ENCODE results near the gene ST8SIA6.

ST8SIA6 gene

GRCh38 chr10:17358461-17358860 lies 95.9 kb downstream of the ST8SIA6 start:
- no peak for TF ChIP-seq CTCF (conservative IDR thresholded peaks at IDR 0.05; ENCODE audit: low read length)
- no peak for DNase-seq (ENCODE audit: low read depth)
- H3K4me3 ChIP-seq (ENCODE audit: low read length): no peak overlapping the region

DNA sequence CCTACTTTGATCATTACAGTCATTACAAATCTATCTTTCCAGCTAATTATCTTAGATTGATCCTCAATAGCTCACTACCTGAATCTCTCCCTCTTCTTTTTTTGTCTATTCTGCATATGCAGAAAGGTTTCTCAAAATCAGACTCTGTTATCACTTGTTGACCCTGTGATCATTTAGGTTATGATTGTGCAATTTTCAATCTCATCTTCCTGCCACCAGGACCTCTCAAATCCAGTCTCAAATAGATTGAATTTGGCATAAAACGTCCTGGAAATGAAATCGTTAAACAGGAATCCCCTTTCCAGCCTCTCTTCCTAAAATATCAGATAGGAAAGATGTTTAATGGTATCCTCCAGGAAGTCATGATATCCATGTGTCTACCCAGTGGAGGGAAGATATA lies 96.6 kb downstream of the ST8SIA6 start:
- DNase-seq (ENCODE audit: low read depth): no peak
- no peak for TF ChIP-seq CTCF (conservative IDR thresholded peaks at IDR 0.05; ENCODE audit: low read length)
- H3K4me3 ChIP-seq (ENCODE audit: low read length): no peak overlapping the region

- no peak for DNase-seq (ENCODE audit: low read depth)
- no peak for TF ChIP-seq CTCF (conservative IDR thresholded peaks at IDR 0.05; ENCODE audit: low read length)
- no peak overlapping the region for H3K4me3 ChIP-seq (ENCODE audit: low read length)
Observed at GRCh38 chr10:17356820-17357219, 97.6 kb downstream of the ST8SIA6 start.

DNA sequence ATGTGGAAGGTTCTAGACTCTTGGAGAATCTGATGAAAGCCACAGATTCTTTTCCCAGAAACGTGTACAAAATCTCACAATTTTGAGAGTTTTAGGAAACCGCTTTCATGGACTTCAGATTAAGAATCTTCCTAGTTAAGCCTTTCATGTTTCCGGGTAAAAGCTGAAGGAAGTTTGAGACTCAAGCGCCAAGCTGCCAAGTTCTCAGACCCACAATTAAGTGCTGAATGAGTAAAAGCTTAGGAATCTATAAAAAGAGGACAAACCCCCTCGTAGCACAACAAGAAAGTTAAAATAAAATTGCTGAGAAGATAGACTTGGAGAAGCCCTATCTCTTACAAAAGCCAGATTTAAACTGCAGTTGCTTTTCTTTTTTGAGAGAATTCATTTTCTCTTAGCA lies 99.6 kb downstream of the ST8SIA6 start:
- no peak for TF ChIP-seq CTCF (conservative IDR thresholded peaks at IDR 0.05; ENCODE audit: low read length)
- peak; percentile 33 for DNase-seq (ENCODE audit: low read depth)
- H3K4me3 ChIP-seq (ENCODE audit: low read length): no peak overlapping the region

DNA sequence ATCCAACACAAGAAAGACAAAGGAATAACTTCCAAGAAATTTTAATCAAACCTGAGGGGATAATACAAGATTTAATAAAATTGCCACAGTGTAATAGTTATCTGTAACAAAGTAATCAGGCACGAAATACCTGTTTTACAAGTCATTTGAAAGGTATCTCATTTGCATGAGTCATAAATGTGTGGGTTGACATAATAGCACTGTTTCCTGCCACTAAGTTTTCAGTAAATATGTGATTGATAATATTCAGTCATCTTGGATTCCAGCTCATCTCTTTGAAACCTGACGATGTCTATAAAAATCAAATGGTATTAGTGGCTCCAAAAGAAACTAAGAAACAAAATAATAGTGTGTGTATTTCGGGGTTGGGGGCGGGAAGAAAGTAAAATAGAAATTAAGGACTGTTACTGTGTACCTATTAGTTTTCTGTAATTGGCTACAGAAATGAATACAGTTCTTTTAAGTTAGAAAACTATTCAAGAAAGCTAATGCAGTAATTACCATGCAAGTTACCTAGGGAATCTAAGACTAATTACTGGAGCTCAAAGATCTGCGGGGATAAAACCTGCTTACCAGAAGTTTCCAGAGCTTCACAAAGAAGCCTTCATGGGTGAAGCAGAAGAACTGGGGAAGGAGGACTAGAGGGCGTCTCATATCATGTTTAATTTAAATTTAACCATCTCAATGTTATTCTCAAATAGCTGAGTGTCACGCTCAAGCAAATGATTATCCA lies 100.7 kb downstream of the ST8SIA6 start:
- H3K4me3 ChIP-seq (ENCODE audit: low read length): no peak overlapping the region
- no peak for TF ChIP-seq CTCF (conservative IDR thresholded peaks at IDR 0.05; ENCODE audit: low read length)
- peak; percentile 4 for DNase-seq (ENCODE audit: low read depth)

GRCh38 chr10:17352583-17352982 lies 101.8 kb downstream of the ST8SIA6 start:
- no peak overlapping the region for H3K4me3 ChIP-seq (ENCODE audit: low read length)
- TF ChIP-seq CTCF (conservative IDR thresholded peaks at IDR 0.05; ENCODE audit: low read length): no peak
- no peak for DNase-seq (ENCODE audit: low read depth)

GRCh38 chr10:17351506-17351905 lies 102.9 kb downstream of the ST8SIA6 start:
- TF ChIP-seq CTCF (conservative IDR thresholded peaks at IDR 0.05; ENCODE audit: low read length): no peak
- no peak overlapping the region for H3K4me3 ChIP-seq (ENCODE audit: low read length)
- no peak for DNase-seq (ENCODE audit: low read depth)
